AG09309 (cell line): ENCODE data around the gene AHRR.
A peak's percentile ranks its signal among the peaks of the same experiment; 100 is the strongest.
"Not testable (repeated sequence)": the region's sequence is repeated elsewhere in the genome, so short reads cannot be mapped to it uniquely, and the experiment has no call there.

Experiments used
- DNase-seq: peaks from one replicate; pipeline ENCODE4 v3.0.0-alpha.2; 2010; ENCODE audit warnings: low read depth
- H3K4me3 ChIP-seq: 2 replicates; pipeline ENCODE4 v1.5.1; 2011; ENCODE audit warnings: mild to moderate bottlenecking, low read depth, low read length, moderate library complexity; ENCODE audit not compliant: control insufficient read depth
- CTCF ChIP-seq: IDR thresholded peaks from 2 replicates; pipeline ENCODE4 v1.5.1; 2011; ENCODE audit warnings: mild to moderate bottlenecking, low read depth, low read length, inconsistent platforms; ENCODE audit not compliant: insufficient read depth, control insufficient read depth; ENCODE audit errors: missing control alignments

Gene AHRR

GRCh38 chr5:321230-321725 is at the start of gene AHRR:
TSS of gene AHRR (plus strand) at chr5:321714. CDS start at chr5:343903, 22,189 bp downstream.
- peak; percentile 34 for TF ChIP-seq CTCF
- peak within 1 kb of the TSS; percentile 94 for H3K4me3 ChIP-seq
- DNase-seq, result no peak

GRCh38 chr5:271828-272167 is 49.7 kb upstream of the AHRR start:
- not testable (repeated sequence) for DNase-seq
- peak overlapping the region; percentile 57 for H3K4me3 ChIP-seq

GRCh38 chr5:273091-273490 is 48.4 kb upstream of the AHRR start:
- H3K4me3 ChIP-seq, DNase-seq: not testable (repeated sequence)

GRCh38 chr5:273491-273890 is 48.0 kb upstream of the AHRR start:
- not testable (repeated sequence) for H3K4me3 ChIP-seq

GRCh38 chr5:274346-274745 is 47.2 kb upstream of the AHRR start:
- H3K4me3 ChIP-seq, DNase-seq: not testable (repeated sequence)

More at GRCh38 chr5:273491-273890, 48.0 kb upstream of the AHRR start:
- DNase-seq, result not testable (repeated sequence)

GRCh38 chr5:278646-279045 is 42.9 kb upstream of the AHRR start:
- TF ChIP-seq CTCF, result no peak
- no peak overlapping the region for H3K4me3 ChIP-seq
- DNase-seq, result no peak

GRCh38 chr5:279051-279665 is 42.4 kb upstream of the AHRR start:
- not testable (repeated sequence) for H3K4me3 ChIP-seq, DNase-seq

- no peak for DNase-seq
- TF ChIP-seq CTCF, result no peak
- no peak overlapping the region for H3K4me3 ChIP-seq
Measured at GRCh38 chr5:285991-286557, 35.4 kb upstream of the AHRR start.

GRCh38 chr5:290200-290599 is 31.3 kb upstream of the AHRR start:
- not testable (repeated sequence) for DNase-seq, H3K4me3 ChIP-seq

GRCh38 chr5:291345-291744 is 30.2 kb upstream of the AHRR start:
- not testable (repeated sequence) for H3K4me3 ChIP-seq, DNase-seq

GRCh38 chr5:294788-295187 is 26.7 kb upstream of the AHRR start:
- H3K4me3 ChIP-seq, DNase-seq: not testable (repeated sequence)

- DNase-seq, H3K4me3 ChIP-seq: not testable (repeated sequence)
Measured at GRCh38 chr5:296207-296606, 25.3 kb upstream of the AHRR start.

- DNase-seq, result peak; percentile 83
- not testable (repeated sequence) for H3K4me3 ChIP-seq
Measured at GRCh38 chr5:296954-297353, 24.6 kb upstream of the AHRR start.

- DNase-seq, result not testable (repeated sequence)
Measured at GRCh38 chr5:297448-297847, 24.1 kb upstream of the AHRR start.

GRCh38 chr5:297991-298736 is 23.4 kb upstream of the AHRR start:
- DNase-seq, H3K4me3 ChIP-seq: not testable (repeated sequence)

More at GRCh38 chr5:297448-297847, 24.1 kb upstream of the AHRR start:
- H3K4me3 ChIP-seq, result not testable (repeated sequence)
